Nephron (organoid): ENCODE measurements around the gene RPL18.

Experiments used
- H3K27ac Mint-ChIP-seq, 3 experiments: 2 replicates each; pipeline ENCODE4 v1.8.0; 2020; ENCODE audit warnings: mixed read lengths in 3 of 3, mild to moderate bottlenecking in 2 of 3, moderate library complexity in 1 of 3
- H3K27me3 Mint-ChIP-seq: 2 replicates; pipeline ENCODE4 v1.8.0; 2021; ENCODE audit warnings: low read depth, mild to moderate bottlenecking, moderate library complexity, mixed read lengths
- H3K36me3 Mint-ChIP-seq: 2 replicates; pipeline ENCODE4 v1.8.0; 2020; ENCODE audit warnings: low read depth, mixed read lengths
- H3K4me1 Mint-ChIP-seq: 2 replicates; pipeline ENCODE4 v1.8.0; 2020; ENCODE audit warnings: mixed read lengths
- H3K4me3 Mint-ChIP-seq, 3 experiments: 2 replicates each; pipeline ENCODE4 v1.8.0; 2020; ENCODE audit warnings: mild to moderate bottlenecking in 3 of 3, mixed read lengths in 3 of 3, moderate library complexity in 2 of 3
- H3K9me3 Mint-ChIP-seq: 2 replicates; pipeline ENCODE4 v1.8.0; 2020; ENCODE audit warnings: mixed read lengths
- CTCF ChIP-seq, 3 experiments: fragments of 200-600 bp; sonication (generic); IDR thresholded peaks; one replicate each; pipeline ENCODE4 v1.5.0; 2021; ENCODE audit warnings: antibody characterized with exemption in 3 of 3; ENCODE audit not compliant: unreplicated experiment in 3 of 3

The RPL18 gene

DNA sequence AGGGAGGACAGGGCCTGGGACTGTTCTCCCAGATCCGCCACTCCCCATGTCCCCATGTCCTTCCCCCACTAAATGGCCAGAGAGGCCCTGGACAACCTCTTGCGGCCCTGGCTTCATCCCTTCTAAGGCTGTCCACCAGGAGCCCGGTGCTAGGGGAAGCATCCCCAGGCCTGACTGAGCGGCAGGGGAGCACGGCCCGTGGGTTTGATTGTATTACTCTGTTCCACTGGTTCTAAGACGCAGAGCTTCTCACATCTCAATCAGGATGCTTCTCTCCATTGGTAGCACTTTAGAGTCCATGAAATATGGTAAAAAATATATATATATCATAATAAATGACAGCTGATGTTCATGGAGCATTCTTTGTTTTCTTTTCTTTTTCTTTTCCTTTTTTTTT, 11.6 kb downstream of the RPL18 start:
- Mint-ChIP-seq H3K4me3 (no peak overlapping the region), H3K4me1 (no peaks in the 10 kb centered on the region), H3K36me3 (no peaks in the 10 kb centered on the region)

DNA sequence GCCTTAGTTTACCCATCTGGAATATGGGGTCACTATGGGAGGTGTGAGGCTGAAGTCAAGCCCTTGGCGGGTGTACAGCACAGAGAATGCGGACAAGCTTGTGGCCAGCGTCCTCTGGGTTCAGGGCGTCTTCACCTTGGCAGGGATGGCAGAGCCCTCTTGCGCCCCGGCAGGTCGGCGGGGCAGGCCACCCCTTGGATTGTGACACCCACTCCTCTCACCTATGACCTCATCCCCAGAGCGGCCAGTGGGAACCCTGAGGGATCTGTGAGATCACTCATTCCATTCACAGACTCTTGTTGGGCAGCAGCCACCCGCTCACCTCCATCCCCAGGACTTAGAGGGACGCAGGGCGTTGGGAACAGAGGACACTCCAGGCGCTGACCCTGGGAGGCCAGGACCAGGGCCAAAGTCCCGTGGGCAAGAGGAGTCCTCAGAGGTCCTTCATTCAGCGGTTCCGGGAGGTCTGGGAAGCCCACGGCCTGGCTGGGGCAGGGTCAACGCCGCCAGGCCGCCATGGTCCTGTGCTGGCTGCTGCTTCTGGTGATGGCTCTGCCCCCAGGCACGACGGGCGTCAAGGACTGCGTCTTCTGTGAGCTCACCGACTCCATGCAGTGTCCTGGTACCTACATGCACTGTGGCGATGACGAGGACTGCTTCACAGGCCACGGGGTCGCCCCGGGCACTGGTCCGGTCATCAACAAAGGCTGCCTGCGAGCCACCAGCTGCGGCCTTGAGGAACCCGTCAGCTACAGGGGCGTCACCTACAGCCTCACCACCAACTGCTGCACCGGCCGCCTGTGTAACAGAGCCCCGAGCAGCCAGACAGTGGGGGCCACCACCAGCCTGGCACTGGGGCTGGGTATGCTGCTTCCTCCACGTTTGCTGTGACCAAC, 12.3 kb downstream of the RPL18 start, which contains the start of gene SPACA4:
Gene SPACA4 (plus strand): TSS at position 280 of the 896 bp plus-strand sequence. CDS start 237 bp downstream, at position 517.
- H3K4me3 Mint-ChIP-seq, result no peak within 1 kb of the TSS
- no peak within 1 kb of the TSS for H3K27ac Mint-ChIP-seq
- H3K27me3 Mint-ChIP-seq, result no peaks in the 10 kb centered on the region
- H3K4me1 Mint-ChIP-seq, result no peaks in the 10 kb centered on the region
- no peaks in the 10 kb centered on the region for H3K36me3 Mint-ChIP-seq
- TF ChIP-seq CTCF (IDR thresholded peaks at IDR 0.05; ENCODE audit: unreplicated experiment in 3 of 3), result no peak
- H3K9me3 Mint-ChIP-seq, result no peaks in the 10 kb centered on the region

More for the DNA sequence above, 11.6 kb downstream of the RPL18 start:
- TF ChIP-seq CTCF (IDR thresholded peaks at IDR 0.05; ENCODE audit: unreplicated experiment in 3 of 3), result no peak
- Mint-ChIP-seq H3K27ac (no peak overlapping the region), H3K27me3 (no peaks in the 10 kb centered on the region), H3K9me3 (no peaks in the 10 kb centered on the region)

- H3K4me3 Mint-ChIP-seq, result no peak overlapping the region
- no peaks in the 10 kb centered on the region for H3K9me3 Mint-ChIP-seq
- no peaks in the 10 kb centered on the region for H3K27me3 Mint-ChIP-seq
- no peaks in the 10 kb centered on the region for H3K4me1 Mint-ChIP-seq
- TF ChIP-seq CTCF (IDR thresholded peaks at IDR 0.05; ENCODE audit: unreplicated experiment in 3 of 3), result no peak
- H3K36me3 Mint-ChIP-seq, result no peaks in the 10 kb centered on the region
- H3K27ac Mint-ChIP-seq, result no peak overlapping the region
Measured at GRCh38 chr19:48603850-48604249, 15.1 kb downstream of the RPL18 start.

DNA sequence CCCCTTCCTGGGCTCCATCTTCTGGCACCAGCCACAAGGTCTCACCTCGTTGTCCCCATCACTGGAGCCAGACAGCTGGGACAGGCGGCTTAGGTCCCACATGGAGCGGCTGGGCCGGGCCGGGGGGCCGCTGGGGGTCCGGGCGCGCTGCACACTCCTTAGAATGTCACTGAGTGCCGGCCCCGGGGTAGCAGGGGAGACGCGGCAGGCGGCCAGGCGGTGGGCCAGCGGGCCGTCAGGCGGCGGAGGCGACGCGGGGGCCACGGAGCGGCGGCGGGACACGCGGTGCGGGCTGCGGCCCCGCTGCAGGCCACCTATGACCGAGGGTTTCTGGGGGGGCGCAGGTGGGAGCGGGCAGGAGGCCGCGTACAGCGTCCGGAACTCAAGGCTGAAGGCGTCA, 15.5 kb downstream of the RPL18 start:
- H3K4me1 Mint-ChIP-seq, result no peaks in the 10 kb centered on the region
- H3K9me3 Mint-ChIP-seq, result no peaks in the 10 kb centered on the region
- no peaks in the 10 kb centered on the region for H3K36me3 Mint-ChIP-seq
- no peak overlapping the region for H3K4me3 Mint-ChIP-seq
- no peaks in the 10 kb centered on the region for H3K27me3 Mint-ChIP-seq
- no peak overlapping the region for H3K27ac Mint-ChIP-seq
- no peak for TF ChIP-seq CTCF (IDR thresholded peaks at IDR 0.05; ENCODE audit: unreplicated experiment in 3 of 3)

DNA sequence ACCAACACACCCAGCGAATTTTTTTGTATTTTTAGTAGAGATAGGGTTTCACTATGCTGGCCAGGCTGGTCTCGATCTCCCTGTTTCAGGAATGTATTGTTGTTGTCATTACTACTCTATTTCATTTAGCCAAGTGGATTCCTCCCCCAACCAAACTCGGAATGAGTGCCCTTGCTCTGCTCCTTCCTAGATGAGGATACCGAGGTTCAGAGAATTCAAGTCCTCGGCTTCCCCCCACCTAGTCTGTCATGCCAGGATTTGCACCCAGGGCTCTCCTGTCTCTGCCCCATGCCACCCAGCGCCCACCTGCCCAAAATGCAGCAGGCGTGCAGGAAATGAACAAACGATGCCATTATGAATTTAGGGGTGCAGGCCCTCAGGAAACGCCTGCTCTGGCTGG, 16.0 kb downstream of the RPL18 start:
- TF ChIP-seq CTCF (IDR thresholded peaks at IDR 0.05; ENCODE audit: unreplicated experiment in 3 of 3), result no peak
- no peaks in the 10 kb centered on the region for H3K4me1 Mint-ChIP-seq
- H3K27me3 Mint-ChIP-seq, result no peaks in the 10 kb centered on the region
- no peak overlapping the region for H3K4me3 Mint-ChIP-seq
- H3K27ac Mint-ChIP-seq, result no peak overlapping the region
- no peaks in the 10 kb centered on the region for H3K9me3 Mint-ChIP-seq
- no peaks in the 10 kb centered on the region for H3K36me3 Mint-ChIP-seq
